ENCODE results near the gene HSD17B7. TPM values are rescaled to one million over a fixed set of nuclear protein-coding genes. Genes with fewer than 3 reads are reported as not detected.

The HSD17B7 gene
- total RNA-seq, 3 donors from 2014 or later (not counting 1 experiment from before 2014, with no cell fraction given): 21.0 to 26.0 (median 23.5) TPM

GRCh38 chr1:162846256-162847212 is 56.0 kb downstream of the HSD17B7 start:
- H3K27me3 ChIP-seq (ENCODE audit: control insufficient read depth, insufficient read depth, low read length): peaks cover 8% of the 10 kb centered on the region
- no peak overlapping the region for H3K27ac Mint-ChIP-seq
- H3K27me3 Mint-ChIP-seq (ENCODE audit: low read depth in 2 of 2): peaks cover 10 to 14% of the 10 kb centered on the region in 2 donors
- H3K4me3 Mint-ChIP-seq: no peak overlapping the region
- TF ChIP-seq CTCF (IDR thresholded peaks at IDR 0.05): no peak
- no peak for ATAC-seq
- H3K36me3 Mint-ChIP-seq: no peaks in the 10 kb centered on the region
- H3K9me3 ChIP-seq (ENCODE audit: control insufficient read depth, insufficient read depth, low read length): no peaks in the 10 kb centered on the region
- DNase-seq: no peak
- no peaks in the 10 kb centered on the region for H3K4me1 Mint-ChIP-seq
- H3K9me3 Mint-ChIP-seq: no peaks in the 10 kb centered on the region
- H3K36me3 ChIP-seq (ENCODE audit: control insufficient read depth, insufficient read depth, low read length): no peaks in the 10 kb centered on the region
- 93% methylated on average over 16 of the region's 16 CpGs for WGBS (ENCODE audit: insufficient coverage)
- H3K4me1 ChIP-seq (ENCODE audit: control insufficient read depth, insufficient read depth, low read length): no peaks in the 10 kb centered on the region
- no peak overlapping the region for H3K27ac ChIP-seq (ENCODE audit: low read length)
- intact Hi-C loops (cut with micrococcal nuclease): loop anchor here (5.0 kb wide), 2 partner anchors 326 to 489 kb away; no protein-coding TSS in a partner anchor
- no peak overlapping the region for H3K4me3 ChIP-seq (ENCODE audit: low read length)

GRCh38 chr1:162847839-162848453 is 57.4 kb downstream of the HSD17B7 start:
- Histone ChIP-seq H3K9me3 (ENCODE audit: control insufficient read depth, insufficient read depth, low read length) (no peaks in the 10 kb centered on the region), H3K27ac (ENCODE audit: low read length) (no peak overlapping the region), H3K4me1 (ENCODE audit: control insufficient read depth, insufficient read depth, low read length) (no peaks in the 10 kb centered on the region), H3K36me3 (ENCODE audit: control insufficient read depth, insufficient read depth, low read length) (no peaks in the 10 kb centered on the region), H3K4me3 (ENCODE audit: low read length) (no peak overlapping the region), H3K27me3 (ENCODE audit: control insufficient read depth, insufficient read depth, low read length) (peaks cover 7% of the 10 kb centered on the region)
- DNase-seq: peak; percentile 66 to 85
- H3K27ac Mint-ChIP-seq: no peak overlapping the region
- ATAC-seq: peak; percentile 49 to 69 (median 62)
- no peaks in the 10 kb centered on the region for H3K9me3 Mint-ChIP-seq
- no peaks in the 10 kb centered on the region for H3K36me3 Mint-ChIP-seq
- intact Hi-C loops (cut with micrococcal nuclease): loop anchor here (5.0 kb wide), 2 partner anchors 324 to 491 kb away; no protein-coding TSS in a partner anchor
- no peak overlapping the region for H3K4me3 Mint-ChIP-seq
- 38% methylated on average over 1 of the region's 3 CpGs for WGBS (ENCODE audit: insufficient coverage)
- TF ChIP-seq CTCF (IDR thresholded peaks at IDR 0.05): peak; percentile 98
- H3K4me1 Mint-ChIP-seq: no peaks in the 10 kb centered on the region
- H3K27me3 Mint-ChIP-seq (ENCODE audit: low read depth in 2 of 2): peaks cover 11 to 18% of the 10 kb centered on the region in 2 donors

GRCh38 chr1:162849711-162850110 is 59.2 kb downstream of the HSD17B7 start:
- TF ChIP-seq CTCF (IDR thresholded peaks at IDR 0.05): no peak
- Mint-ChIP-seq H3K9me3 (no peaks in the 10 kb centered on the region), H3K36me3 (no peaks in the 10 kb centered on the region), H3K27ac (no peak overlapping the region), H3K27me3 (ENCODE audit: low read depth in 2 of 2) (peaks cover 11 to 18% of the 10 kb centered on the region in 2 donors), H3K4me3 (no peak overlapping the region), H3K4me1 (no peaks in the 10 kb centered on the region)
- H3K4me1 ChIP-seq (ENCODE audit: control insufficient read depth, insufficient read depth, low read length): no peaks in the 10 kb centered on the region
- intact Hi-C loops (cut with micrococcal nuclease): loop anchor here (5.0 kb wide), 2 partner anchors 323 to 492 kb away; no protein-coding TSS in a partner anchor
- DNase-seq (no peak), ATAC-seq (no peak)
- peaks cover 6% of the 10 kb centered on the region for H3K27me3 ChIP-seq (ENCODE audit: control insufficient read depth, insufficient read depth, low read length)
- no peak overlapping the region for H3K4me3 ChIP-seq (ENCODE audit: low read length)
- H3K36me3 ChIP-seq (ENCODE audit: control insufficient read depth, insufficient read depth, low read length): no peaks in the 10 kb centered on the region
- H3K27ac ChIP-seq (ENCODE audit: low read length): no peak overlapping the region
- no peaks in the 10 kb centered on the region for H3K9me3 ChIP-seq (ENCODE audit: control insufficient read depth, insufficient read depth, low read length)
- WGBS (ENCODE audit: insufficient coverage): 79% methylated on average over 2 of the region's 2 CpGs
